A549 treated with DMSO at 1 μM for 4 hours (cell line): ENCODE results near the gene SLC25A23. TPM values are rescaled to one million over a fixed set of nuclear protein-coding genes. Genes with fewer than 3 reads are reported as not detected.

Experiments used
- total RNA-seq: library from RNA; stranded (reverse); fragments of 200-300 nt; extraction: Qiagen RNA extraction; gene quantifications from 5 replicates; pipeline ENCODE4 v1.2.3, GENCODE V29; 2022; ENCODE audit warnings: low read depth

The SLC25A23 gene
- total RNA-seq, result 15.8 to 20.7 TPM (median 18.4 TPM) in 5 replicates

GRCh38 chr19:6459262-6460098 is at the start of gene SLC25A23:
Gene SLC25A23 (minus strand): TSS chr19:6459792. CDS start chr19:6459628, 164 bp downstream.

GRCh38 chr19:6501740-6502648 is 42.4 kb upstream of the SLC25A23 start, which contains the start of gene TUBB4A:
Gene TUBB4A (minus strand): TSS chr19:6502309. CDS start chr19:6502212, 97 bp downstream.

GRCh38 chr19:6481541-6482342 is 22.1 kb upstream of the SLC25A23 start, which contains the start of gene DENND1C:
Gene DENND1C (minus strand): TSS chr19:6481787. CDS start chr19:6481695, 92 bp downstream.

GRCh38 chr19:6464070-6464873 is 4.7 kb upstream of the SLC25A23 start, which contains the start of gene CRB3:
Gene CRB3 (plus strand): TSS chr19:6464271. CDS start chr19:6464702, 431 bp downstream.

GRCh38 chr19:6433663-6434062 is 25.9 kb downstream of the SLC25A23 start, which contains the start of gene SLC25A41:
Gene SLC25A41 (minus strand): TSS chr19:6433763. CDS start chr19:6433693, 70 bp downstream.

GRCh38 chr19:6424195-6424938 is 35.2 kb downstream of the SLC25A23 start, which contains the start of gene KHSRP:
Gene KHSRP (minus strand): TSS chr19:6424811. CDS start chr19:6424701, 110 bp downstream.

GRCh38 chr19:6393074-6393982 is 66.3 kb downstream of the SLC25A23 start, which contains the start of gene GTF2F1:
Gene GTF2F1 (minus strand): TSS chr19:6393164. CDS start chr19:6392995, 169 bp downstream.

Other genes starting within 250 kb of the SLC25A23 start
- gene MLLT1, start 179.8 kb downstream of the SLC25A23 start, total RNA-seq, result 12.7 to 25.2 TPM (median 21.3 TPM) in 5 replicates
- not detected in 5 replicates for gene ACER1, start 126.2 kb downstream of the SLC25A23 start, total RNA-seq
- 47.8 to 73.0 TPM (median 66.4 TPM) in 5 replicates for gene CLPP, start 98.3 kb downstream of the SLC25A23 start, total RNA-seq
- gene ALKBH7, start 87.0 kb downstream of the SLC25A23 start, total RNA-seq, result 19.7 to 34.9 TPM (median 32.6 TPM) in 5 replicates
- 0.41 to 1.1 TPM (median 0.88 TPM) in 5 replicates for gene PSPN, start 83.9 kb downstream of the SLC25A23 start, total RNA-seq
- 55.2 to 62.8 TPM (median 60.7 TPM) in 5 replicates for gene GTF2F1, start 66.6 kb downstream of the SLC25A23 start, total RNA-seq
- gene KHSRP, start 35.0 kb downstream of the SLC25A23 start, total RNA-seq, result 204 to 240 TPM (median 217 TPM) in 5 replicates
- gene SLC25A41, start 26.0 kb downstream of the SLC25A23 start, total RNA-seq, result 0.13 to 0.20 TPM (median 0.16 TPM) in 4 of 5 replicates, not detected in the other
- 3.0 to 6.0 TPM (median 4.7 TPM) in 5 replicates for gene CRB3, start 4.5 kb upstream of the SLC25A23 start, total RNA-seq
- gene DENND1C, start 22.0 kb upstream of the SLC25A23 start, total RNA-seq, result 0.16 to 0.56 TPM (median 0.24 TPM) in 5 replicates
- 5.2 to 6.6 TPM (median 5.9 TPM) in 5 replicates for gene TUBB4A, start 42.5 kb upstream of the SLC25A23 start, total RNA-seq
- gene TNFSF9, start 71.2 kb upstream of the SLC25A23 start, total RNA-seq, result 5.4 to 8.2 TPM (median 6.7 TPM) in 5 replicates
- 15.5 to 26.2 TPM (median 23.1 TPM) in 5 replicates for gene CD70, start 131.4 kb upstream of the SLC25A23 start, total RNA-seq
- gene TNFSF14, start 210.4 kb upstream of the SLC25A23 start, total RNA-seq, result 0.05 to 0.09 TPM (median 0.08 TPM) in 4 of 5 replicates, not detected in the other